H1 (cell line): ENCODE results near the gene UBE2E2. TPM values are rescaled to one million over a fixed set of nuclear protein-coding genes. Genes with fewer than 3 reads are reported as not detected.
A peak's percentile ranks its signal among the peaks of the same experiment; 100 is the strongest.

ENCODE experiments used
- CTCF ChIA-PET: fragments of 300-600 bp; sonication (Branson Sonifier 250); formaldehyde crosslinking; loops from one replicate; lab custom pipeline; 2021; ENCODE audit not compliant: partially characterized antibody; lab: Charles Lee
- POLR2A ChIA-PET: fragments of 300-600 bp; sonication (Branson Sonifier 250); formaldehyde crosslinking; loops from one replicate; lab custom pipeline; 2021; ENCODE audit warnings: inconsistent platforms; ENCODE audit not compliant: partially characterized antibody; lab: Charles Lee
- DNase-seq, 2 experiments: peaks; one replicate each; pipeline versions ENCODE4 v3.0.0 to v3.0.0-alpha.2; 2010 to 2022; ENCODE audit warnings: low spot score in 2 of 2, low read depth in 1 of 2, mixed read lengths in 1 of 2
- FAIRE-seq: peaks from 2 replicates; lab custom pipeline; 2011; peaks lifted over from hg19 to GRCh38; lab: Jason Lieb, UNC
- H2AFZ ChIP-seq: 2 replicates; pipeline ENCODE4 v1.8.1; 2012; ENCODE audit warnings: low read length, inconsistent platforms
- H2AK5ac ChIP-seq: 2 replicates; pipeline ENCODE4 v1.6.1; 2013; ENCODE audit warnings: low read depth, low read length
- H2BK120ac ChIP-seq: replicated peaks from 2 replicates; pipeline ENCODE3; 2013; ENCODE audit warnings: low read depth, low read length, inconsistent platforms
- H2BK12ac ChIP-seq: 2 replicates; pipeline ENCODE4 v1.6.1; 2013; ENCODE audit warnings: low read depth, low read length
- H2BK15ac ChIP-seq: 2 replicates; pipeline ENCODE4 v1.6.1; 2013; ENCODE audit warnings: low read length
- H2BK20ac ChIP-seq: 2 replicates; pipeline ENCODE4 v1.6.1; 2013; ENCODE audit warnings: low read length
- H2BK5ac ChIP-seq: 2 replicates; pipeline ENCODE4 v1.6.1; 2013; ENCODE audit warnings: low read depth, low read length
- H3K14ac ChIP-seq: 2 replicates; pipeline ENCODE4 v1.6.1; 2013; ENCODE audit warnings: inconsistent platforms; ENCODE audit not compliant: insufficient read length
- H3K18ac ChIP-seq: 2 replicates; pipeline ENCODE4 v1.6.1; 2013; ENCODE audit warnings: low read length; ENCODE audit errors: extremely low read depth
- H3K23ac ChIP-seq: 2 replicates; pipeline ENCODE4 v1.6.1; 2013; ENCODE audit warnings: inconsistent platforms; ENCODE audit not compliant: insufficient read length
- H3K23me2 ChIP-seq: 2 replicates; pipeline ENCODE4 v1.6.1; 2013; ENCODE audit warnings: low read depth, low read length
- H3K27ac ChIP-seq: 2 replicates; pipeline ENCODE4 v1.6.1; 2011; ENCODE audit warnings: low read depth, low read length, inconsistent platforms
- H3K27me3 ChIP-seq, 4 experiments: replicated peaks in 1 of 4; 1 replicate in 1 of 4; 2 replicates in 3 of 4; pipeline versions ENCODE4 v1.6.1 to v1.8.1; 2011 to 2013; ENCODE audit warnings: low read length in 3 of 4, mild to moderate bottlenecking in 3 of 4, inconsistent platforms in 2 of 4, mixed read lengths in 2 of 4, moderate library complexity in 1 of 4; ENCODE audit not compliant: control insufficient read depth in 3 of 4, insufficient read depth in 3 of 4; ENCODE audit errors: extremely low read depth in 1 of 4
- H3K36me3 ChIP-seq, 4 experiments: 2 replicates each; pipeline versions ENCODE4 v1.6.1 to v1.8.1; 2011 to 2013; ENCODE audit warnings: mild to moderate bottlenecking in 4 of 4, low read length in 3 of 4, moderate library complexity in 2 of 4, control low read depth in 1 of 4, inconsistent platforms in 1 of 4; ENCODE audit not compliant: insufficient read depth in 4 of 4, control insufficient read depth in 2 of 4
- H3K4ac ChIP-seq: replicated peaks from 2 replicates; pipeline ENCODE3; 2013; ENCODE audit warnings: low read length, low read depth, mixed read lengths, inconsistent platforms; ENCODE audit not compliant: insufficient read length
- H3K4me1 ChIP-seq, 4 experiments: replicated peaks in 1 of 4; 1 replicate in 1 of 4; 2 replicates in 3 of 4; pipeline versions ENCODE4 v1.6.1 to v1.8.1; 2011 to 2013; ENCODE audit warnings: low read length in 3 of 4, inconsistent platforms in 2 of 4, mixed read lengths in 1 of 4; ENCODE audit not compliant: insufficient read depth in 4 of 4, control insufficient read depth in 3 of 4
- H3K4me2 ChIP-seq, 2 experiments: 2 replicates each; pipeline versions ENCODE4 v1.6.1 to v1.8.1; 2011 to 2013; ENCODE audit warnings: low read depth in 2 of 2, low read length in 2 of 2, control low read depth in 1 of 2, inconsistent platforms in 1 of 2, mild to moderate bottlenecking in 1 of 2; ENCODE audit not compliant: insufficient read depth in 1 of 2
- H3K4me3 ChIP-seq, 4 experiments: fragments of 200-600, 300-600 bp in 1 of 4; sonication (generic), shearing (Covaris generic), sonication (Bioruptor Twin) in 1 of 4; 2 replicates each; pipeline versions ENCODE4 v1.5.1 to v1.8.1; 2011 to 2016; ENCODE audit warnings: low read length in 4 of 4, low read depth in 3 of 4, control low read depth in 2 of 4, inconsistent platforms in 2 of 4, mild to moderate bottlenecking in 2 of 4, mixed read lengths in 1 of 4, moderate library complexity in 1 of 4; ENCODE audit not compliant: insufficient read depth in 2 of 4; ENCODE audit errors: extremely low read depth in 1 of 4
- H3K56ac ChIP-seq: replicated peaks from 2 replicates; pipeline ENCODE3; 2013; ENCODE audit warnings: low read depth, mild to moderate bottlenecking, mixed read lengths, low read length, inconsistent platforms; ENCODE audit not compliant: insufficient read length
- H3K79me1 ChIP-seq: 2 replicates; pipeline ENCODE4 v1.6.1; 2013; ENCODE audit warnings: low read depth, low read length, control low read depth
- H3K79me2 ChIP-seq, 2 experiments: 2 replicates each; pipeline versions ENCODE4 v1.6.1 to v1.8.1; 2012 to 2013; ENCODE audit warnings: low read length in 2 of 2, mild to moderate bottlenecking in 2 of 2, inconsistent platforms in 1 of 2; ENCODE audit not compliant: insufficient read depth in 2 of 2, control insufficient read depth in 1 of 2
- H3K9ac ChIP-seq, 4 experiments: replicated peaks in 1 of 4; 1 replicate in 1 of 4; 2 replicates in 3 of 4; pipeline versions ENCODE4 v1.6.1 to v1.8.1; 2011 to 2013; ENCODE audit warnings: low read depth in 3 of 4, low read length in 3 of 4, control low read depth in 2 of 4, mild to moderate bottlenecking in 2 of 4, moderate library complexity in 2 of 4, inconsistent platforms in 1 of 4; ENCODE audit errors: extremely low read depth in 1 of 4
- H3K9me3 ChIP-seq, 2 experiments: 2 replicates each; pipeline versions ENCODE4 v1.6.1 to v1.8.1; 2012 to 2013; ENCODE audit warnings: mild to moderate bottlenecking in 2 of 2, moderate library complexity in 2 of 2, control low read depth in 1 of 2, inconsistent platforms in 1 of 2, low read depth in 1 of 2, low read length in 1 of 2, mixed read lengths in 1 of 2; ENCODE audit not compliant: insufficient read depth in 2 of 2
- H4K20me1 ChIP-seq, 2 experiments: replicated peaks in 1 of 2; 2 replicates each; pipeline versions ENCODE3 to v1.8.1; 2011 to 2013; ENCODE audit warnings: inconsistent platforms in 2 of 2, low read length in 2 of 2, mild to moderate bottlenecking in 1 of 2; ENCODE audit not compliant: insufficient read depth in 2 of 2, control insufficient read depth in 1 of 2
- H4K5ac ChIP-seq: 2 replicates; pipeline ENCODE4 v1.6.1; 2013; ENCODE audit warnings: low read length, low read depth, mixed read lengths, inconsistent platforms; ENCODE audit not compliant: insufficient read length
- H4K8ac ChIP-seq: 2 replicates; pipeline ENCODE4 v1.8.0; 2013; ENCODE audit warnings: mild to moderate bottlenecking, moderate library complexity, low read length, inconsistent platforms; ENCODE audit not compliant: insufficient read depth; ENCODE audit errors: extremely low read depth
- H4K91ac ChIP-seq: replicated peaks from 2 replicates; pipeline ENCODE3; 2013; ENCODE audit warnings: low read length, mixed read lengths, inconsistent platforms; ENCODE audit not compliant: insufficient read length
- EGR1 ChIP-seq: IDR thresholded peaks from 2 replicates; pipeline ENCODE4 v1.6.1; 2011; ENCODE audit warnings: low read depth, low read length, borderline replicate concordance
- EP300 ChIP-seq, 2 experiments: IDR thresholded peaks; 1 replicate in 1 of 2; 2 replicates in 1 of 2; pipeline ENCODE4 v1.6.1; 2011 to 2012; ENCODE audit warnings: low read depth in 2 of 2, low read length in 2 of 2, mild to moderate bottlenecking in 2 of 2, borderline replicate concordance in 1 of 2, inconsistent platforms in 1 of 2, moderate library complexity in 1 of 2
- FOSL1 ChIP-seq: IDR thresholded peaks from 2 replicates; pipeline ENCODE4 v1.6.1; 2011; ENCODE audit warnings: mild to moderate bottlenecking, low read depth, low read length, moderate library complexity; ENCODE audit not compliant: insufficient read depth
- POLR2A ChIP-seq, 2 experiments: IDR thresholded peaks; 1 replicate in 1 of 2; 2 replicates in 1 of 2; pipeline ENCODE4 v1.6.1; 2011; ENCODE audit warnings: low read depth in 2 of 2, low read length in 2 of 2, mild to moderate bottlenecking in 2 of 2; ENCODE audit errors: control extremely low read depth in 1 of 2
- POLR2AphosphoS5 ChIP-seq: IDR thresholded peaks from 2 replicates; pipeline ENCODE4 v1.6.1; 2011; ENCODE audit warnings: low read depth, low read length
- RXRA ChIP-seq: IDR thresholded peaks from 2 replicates; pipeline ENCODE4 v1.6.1; 2011; ENCODE audit warnings: low read depth, mild to moderate bottlenecking, low read length, moderate library complexity; ENCODE audit not compliant: insufficient read depth
- SIN3A ChIP-seq, 2 experiments: IDR thresholded peaks in 1 of 2; conservative IDR thresholded peaks in 1 of 2; 2 replicates each; pipeline ENCODE4 v1.6.1; 2011 to 2012; ENCODE audit warnings: low read length in 2 of 2, improper control_type of control experiment in 1 of 2, low read depth in 1 of 2, mild to moderate bottlenecking in 1 of 2
- SUZ12 ChIP-seq: fragments of 200-600 bp; sonication (generic); IDR thresholded peaks from 2 replicates; pipeline ENCODE4 v1.6.1; 2012; ENCODE audit warnings: mild to moderate bottlenecking, inconsistent platforms, low read length, moderate library complexity, mixed read lengths
- YY1 ChIP-seq: IDR thresholded peaks from 2 replicates; pipeline ENCODE4 v1.6.1; 2011; ENCODE audit warnings: low read depth, mild to moderate bottlenecking, low read length
- WGBS, 2 experiments: shearing (Covaris generic) in 1 of 2; methylation state at CpG; one replicate each; pipeline versions ENCODE4 v1.1.6 to v1.1.7; 2013 to 2015; ENCODE audit warnings: low lambda C conversion rate in 2 of 2, mixed read lengths in 2 of 2, inconsistent platforms in 1 of 2, low coverage in 1 of 2, missing lambda C conversion rate in 1 of 2; ENCODE audit not compliant: insufficient replicate concordance in 2 of 2, insufficient coverage in 1 of 2, insufficient read length in 1 of 2; ENCODE audit errors: extremely low coverage in 1 of 2, missing lambda C conversion rate in 1 of 2; 5-methylcytosine and 5-hydroxymethylcytosine counted together
- polyA plus RNA-seq, 7 experiments: library from polyadenylated mRNA; depleted of rRNA in 3 of 7; stranded (reverse) in 5 of 7; unstranded in 2 of 7; fragments of >200 nt in 5 of 7; fragments of 200-250 nt in 2 of 7; gene quantifications; 1 replicate in 5 of 7; 2 replicates in 1 of 7; 4 replicates in 1 of 7; pipeline versions ENCODE4 v1.2.1 to v1.2.3, GENCODE V29; 2011 to 2013; ENCODE audit warnings: missing spikeins in 2 of 7, mixed read lengths in 2 of 7
- total RNA-seq: library from RNA; stranded (reverse); fragmentation: NEBNext Ultra II Directional; extraction: Animal tissue kit (Norgen Biotek cat#: 25700); gene quantifications from 2 replicates; pipeline ENCODE4 v1.2.1, GENCODE V29; 2021

Gene UBE2E2
- total and polyA plus RNA-seq, 2 of the 8 experiments (the other 6 are each of a cell fraction or from before 2014, with no cell fraction given), result 57.6 to 70.6 TPM

- Histone ChIP-seq H3K23me2 (no peaks in the 10 kb centered on the region), H2BK5ac (no peak overlapping the region), H2AFZ (no peak overlapping the region), H3K9me3 (no peaks in the 10 kb centered on the region), H2BK120ac (no peak overlapping the region), H3K4me1 (no peaks in the 10 kb centered on the region), H3K4me3 (no peak overlapping the region), H4K5ac (no peak overlapping the region), H3K23ac (no peak overlapping the region), H2BK12ac (no peak overlapping the region), H3K27ac (no peak overlapping the region), H4K8ac (no peak overlapping the region), H3K36me3 (no peaks in the 10 kb centered on the region), H3K14ac (no peak overlapping the region), H3K9ac (no peak overlapping the region), H4K20me1 (no peaks in the 10 kb centered on the region), H3K27me3 (no peaks in the 10 kb centered on the region), H2BK20ac (no peak overlapping the region), H3K4ac (no peak overlapping the region), H2BK15ac (no peak overlapping the region), H3K18ac (no peak overlapping the region), H2AK5ac (no peak overlapping the region), H4K91ac (no peak overlapping the region), H3K56ac (no peak overlapping the region), H3K79me1 (no peaks in the 10 kb centered on the region), H3K79me2 (no peaks in the 10 kb centered on the region; a peak in 1 of 4 replicates), H3K4me2 (no peak overlapping the region)
- WGBS, 2 experiments, result 79% methylated on average over 3 of the region's 3 CpGs; no CpG with 5 or more reads in 1 of the 2 experiments
- ChIA-PET CTCF (interaction anchor here (0.6 to 1.1 kb wide), 2 partner anchors 29 to 1837 kb away, joined by 3 read pairs; no protein-coding TSS in a partner anchor), POLR2A (no interaction called here)
- TF ChIP-seq EGR1 (no peak), FOSL1 (no peak), POLR2A (IDR thresholded peaks at IDR 0.05; ENCODE audit: control extremely low read depth in 1 of 2, low read depth in 2 of 2, low read length in 2 of 2) (no peak), RXRA (no peak), SUZ12 (no peak), SIN3A (conservative IDR thresholded peaks at IDR 0.05 in 1 of 2, IDR thresholded peaks at IDR 0.05 in 1 of 2; ENCODE audit: low read depth in 1 of 2, low read length in 2 of 2) (no peak), EP300 (IDR thresholded peaks at IDR 0.05; ENCODE audit: borderline replicate concordance in 1 of 2, low read depth in 2 of 2, low read length in 2 of 2) (no peak), YY1 (no peak), POLR2AphosphoS5 (no peak)
- FAIRE-seq, result no peak
- DNase-seq, result peak in 1 of 2 experiments; percentile 19
Measured at GRCh38 chr3:23588547-23588946, 385.4 kb downstream of the UBE2E2 start.
